Right lobe of liver (tissue), 6 donors: ENCODE results near the gene DCP1A. TPM values are rescaled to one million over a fixed set of nuclear protein-coding genes. Genes with fewer than 3 reads are reported as not detected.
"Not testable (repeated sequence)": the region's sequence is repeated elsewhere in the genome, so short reads cannot be mapped to it uniquely, and the experiment has no call there.

ENCODE experiments used
- ATAC-seq, 4 donors: fragments of 200-7000 bp; cut with Tn5 transposase; one replicate each; pipeline ENCODE4 v1.9.1; 2020; ENCODE audit warnings: mild to moderate bottlenecking in 4 of 4, moderate library complexity in 4 of 4
- DNase-seq, 3 donors: peaks; one replicate each; pipeline ENCODE4 v3.0.0-alpha.2; 2020
- H3K27ac ChIP-seq, 3 donors: fragments of 200-600 bp; one replicate each; pipeline ENCODE4 v1.8.0; 2022
- H3K27me3 ChIP-seq, 2 donors: fragments of 200-600 bp; one replicate each; pipeline ENCODE4 v1.8.0; 2022
- H3K36me3 ChIP-seq, 4 donors: fragments of 200-600 bp; sonication (generic) in 1 of 4; one replicate each; pipeline versions ENCODE4 v1.5.1 to v1.8.0; 2017 to 2022; ENCODE audit warnings: control low read depth in 1 of 4
- H3K4me1 ChIP-seq, 4 donors: fragments of 200-600 bp; sonication (generic) in 1 of 4; one replicate each; pipeline versions ENCODE4 v1.5.1 to v1.8.0; 2017 to 2022; ENCODE audit warnings: control low read depth in 1 of 4
- H3K4me3 ChIP-seq, 3 donors: fragments of 200-600 bp; one replicate each; pipeline ENCODE4 v1.8.0; 2022
- H3K9me3 ChIP-seq, 4 donors: fragments of 200-600 bp; sonication (generic) in 1 of 4; one replicate each; pipeline versions ENCODE4 v1.5.1 to v1.8.0; 2017 to 2022; ENCODE audit warnings: control low read depth in 1 of 4
- POLR2A ChIP-seq: fragments of 450-650 bp; IDR thresholded peaks from one replicate; pipeline ENCODE4 v1.6.1; 2017; ENCODE audit warnings: antibody characterized with exemption, mild to moderate bottlenecking
- WGBS: methylation state at CpG from one replicate; pipeline ENCODE4 v1.1.6; 2018; ENCODE audit warnings: low coverage, low lambda C conversion rate; ENCODE audit not compliant: insufficient coverage; ENCODE audit errors: missing lambda C conversion rate; 5-methylcytosine and 5-hydroxymethylcytosine counted together
- intact Hi-C, 2 donors: fragments of 100-400 bp; cut with DNase I; formaldehyde crosslinking; loops; one replicate each; pipeline versions ENCODE4 v1.11.2 to v1.14.1; 2022
- total RNA-seq, 6 experiments: library from RNA; depleted of rRNA in 2 of 6; stranded (reverse); fragments of >200 nt in 2 of 6; fragmentation: NEBNext Ultra II Directional in 3 of 6; extraction: Animal tissue kit (Norgen Biotek cat#: 25700) in 3 of 6; gene quantifications; one replicate each; pipeline versions ENCODE4 v1.1.0 to v1.2.4, GENCODE V29; 2016 to 2023
- TF ChIP-seq, protein P1 (sequence below), 4 donors: fragments of 200-600 bp in 3 of 4; fragments of 450-650 bp in 1 of 4; IDR thresholded peaks; one replicate each; pipeline versions ENCODE4 v1.5.1 to v1.8.0; 2016 to 2022; ENCODE audit warnings: antibody characterized with exemption in 4 of 4, mild to moderate bottlenecking in 2 of 4
- donor health status: DM: no; HTN: yes; CAD: no.
- donor health status: DM: no; HTN: no; CAD: no.
- donor health status: DM: no; HTN: no; CAD: no.
- donor health status: DM: no; HTN: yes; CAD: no.
- donor health status: DM: no; HTN: yes; CAD: no.

DCP1A gene
- total RNA-seq, 6 experiments from 2014 or later = 5.7 to 12.1 (median 7.1) TPM

DNA sequence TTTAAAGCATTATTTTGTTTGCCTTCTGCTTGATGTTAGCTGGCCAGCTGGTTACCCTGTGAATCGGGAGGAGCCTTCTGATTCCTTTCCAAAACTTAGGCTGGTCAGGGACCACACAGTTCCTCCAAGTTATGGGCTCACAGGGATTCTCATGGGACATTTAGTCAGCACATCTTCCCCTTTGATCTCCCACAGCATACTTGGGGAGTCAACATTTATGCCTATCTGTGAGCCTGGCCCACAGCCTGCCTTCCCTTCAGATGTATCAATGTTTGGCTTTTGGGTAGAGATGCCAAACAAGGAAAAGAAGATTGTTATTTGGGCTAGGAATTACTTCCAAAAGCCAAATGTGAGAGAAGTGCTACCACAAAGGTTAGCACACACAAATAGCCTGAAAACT lies 32.6 kb upstream of the DCP1A start:
- H3K4me3 ChIP-seq = no peak overlapping the region
- 63% methylated on average over 1 of the region's 1 CpG for WGBS
- no peaks in the 10 kb centered on the region for H3K36me3 ChIP-seq
- H3K27ac ChIP-seq = no peak overlapping the region
- H3K4me1 ChIP-seq = no peaks in the 10 kb centered on the region
- TF ChIP-seq, protein P1, sequence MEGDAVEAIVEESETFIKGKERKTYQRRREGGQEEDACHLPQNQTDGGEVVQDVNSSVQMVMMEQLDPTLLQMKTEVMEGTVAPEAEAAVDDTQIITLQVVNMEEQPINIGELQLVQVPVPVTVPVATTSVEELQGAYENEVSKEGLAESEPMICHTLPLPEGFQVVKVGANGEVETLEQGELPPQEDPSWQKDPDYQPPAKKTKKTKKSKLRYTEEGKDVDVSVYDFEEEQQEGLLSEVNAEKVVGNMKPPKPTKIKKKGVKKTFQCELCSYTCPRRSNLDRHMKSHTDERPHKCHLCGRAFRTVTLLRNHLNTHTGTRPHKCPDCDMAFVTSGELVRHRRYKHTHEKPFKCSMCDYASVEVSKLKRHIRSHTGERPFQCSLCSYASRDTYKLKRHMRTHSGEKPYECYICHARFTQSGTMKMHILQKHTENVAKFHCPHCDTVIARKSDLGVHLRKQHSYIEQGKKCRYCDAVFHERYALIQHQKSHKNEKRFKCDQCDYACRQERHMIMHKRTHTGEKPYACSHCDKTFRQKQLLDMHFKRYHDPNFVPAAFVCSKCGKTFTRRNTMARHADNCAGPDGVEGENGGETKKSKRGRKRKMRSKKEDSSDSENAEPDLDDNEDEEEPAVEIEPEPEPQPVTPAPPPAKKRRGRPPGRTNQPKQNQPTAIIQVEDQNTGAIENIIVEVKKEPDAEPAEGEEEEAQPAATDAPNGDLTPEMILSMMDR (IDR thresholded peaks at IDR 0.05) = no peak
- no peak for TF ChIP-seq POLR2A
- H3K9me3 ChIP-seq = no peaks in the 10 kb centered on the region
- intact Hi-C loops = loop anchor here (10.0 kb wide), 2 partner anchors 115 to 335 kb away; partner anchors contain the start of gene CACNA1D (in 1 of the 2)
- H3K27me3 ChIP-seq = no peaks in the 10 kb centered on the region
- ATAC-seq = no peak
- DNase-seq = no peak

DNA sequence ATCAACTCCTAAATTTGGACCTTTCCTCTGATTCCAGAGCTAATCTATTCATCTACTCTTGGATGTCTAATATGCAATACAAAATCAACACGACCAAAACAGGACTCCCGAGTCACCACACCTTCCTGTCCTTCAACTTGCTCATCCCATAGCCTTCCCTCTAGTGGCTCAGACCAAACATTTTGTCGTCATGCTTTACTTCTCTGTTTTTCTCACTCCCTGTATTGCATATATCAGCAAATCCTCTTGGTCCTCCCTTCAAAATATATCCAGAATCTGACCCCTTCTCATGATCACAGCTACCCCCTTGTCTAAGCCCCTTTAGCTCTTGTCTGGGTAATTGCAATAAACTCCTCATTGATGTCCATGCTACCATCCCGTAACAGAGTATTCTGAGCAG lies 30.5 kb upstream of the DCP1A start:
- Histone ChIP-seq H3K9me3 (no peaks in the 10 kb centered on the region), H3K4me1 (no peaks in the 10 kb centered on the region), H3K4me3 (no peak overlapping the region), H3K27ac (no peak overlapping the region), H3K36me3 (no peaks in the 10 kb centered on the region), H3K27me3 (no peaks in the 10 kb centered on the region)
- DNase-seq = no peak
- ATAC-seq = no peak
- TF ChIP-seq, protein P1 (IDR thresholded peaks at IDR 0.05) = no peak
- no peak for TF ChIP-seq POLR2A
- intact Hi-C loops = loop anchor here (10.0 kb wide), 2 partner anchors 117 to 337 kb away; partner anchors contain the start of gene CACNA1D (in 1 of the 2)
- WGBS = 49% methylated on average over 4 of the region's 4 CpGs

DNA sequence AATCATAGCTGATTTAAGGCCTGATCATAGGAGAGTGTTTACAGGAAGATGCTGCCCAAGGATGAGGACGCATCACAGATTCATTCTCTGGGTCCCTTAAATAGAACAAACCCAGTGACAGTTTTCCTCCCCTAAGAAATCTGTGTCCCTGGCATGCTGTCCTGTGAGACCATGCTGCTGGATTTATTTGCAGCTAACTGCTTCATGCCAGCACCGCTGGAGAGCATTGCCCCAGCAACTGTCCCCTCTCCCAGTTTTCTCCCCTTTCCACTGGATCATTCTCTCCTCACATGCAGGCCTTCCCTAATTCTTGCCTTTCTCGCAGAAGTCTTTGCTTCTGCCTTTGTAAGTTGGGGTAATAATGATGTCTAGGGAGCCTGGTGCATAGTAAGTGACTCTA lies 29.3 kb upstream of the DCP1A start:
- DNase-seq = no peak
- Histone ChIP-seq H3K9me3 (no peaks in the 10 kb centered on the region), H3K4me3 (no peak overlapping the region), H3K27ac (no peak overlapping the region), H3K4me1 (no peaks in the 10 kb centered on the region), H3K27me3 (no peaks in the 10 kb centered on the region), H3K36me3 (no peaks in the 10 kb centered on the region)
- WGBS = 75% methylated on average over 3 of the region's 3 CpGs
- intact Hi-C loops = loop anchor here (10.0 kb wide), 2 partner anchors 118 to 338 kb away; partner anchors contain the start of gene CACNA1D (in 1 of the 2)
- TF ChIP-seq POLR2A = no peak
- TF ChIP-seq, protein P1 (IDR thresholded peaks at IDR 0.05) = no peak
- no peak for ATAC-seq

DNA sequence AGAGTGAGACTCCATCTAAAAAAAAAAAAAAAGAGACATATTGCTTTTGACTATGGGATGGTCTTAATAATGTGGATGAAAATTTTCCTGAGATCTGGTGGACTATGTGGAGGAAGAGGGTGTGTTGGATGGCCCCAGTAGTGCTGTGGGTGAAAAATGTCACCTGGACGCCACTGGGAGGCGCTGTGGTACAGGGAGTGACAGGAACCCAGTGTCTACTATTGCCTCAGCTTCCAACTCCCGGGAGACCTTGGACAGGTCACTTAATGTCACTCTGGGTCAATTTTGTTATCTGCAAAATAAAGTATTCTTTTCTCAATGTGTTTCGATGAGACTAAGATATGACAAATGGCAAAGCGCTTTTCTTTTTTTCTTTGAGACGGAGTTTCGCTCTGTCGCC lies 27.7 kb upstream of the DCP1A start:
- TF ChIP-seq POLR2A = no peak
- TF ChIP-seq, protein P1 (IDR thresholded peaks at IDR 0.05) = peak; percentile 76 to 95 (median 88)
- WGBS = 49% methylated on average over 8 of the region's 8 CpGs
- DNase-seq = peak; percentile 81 to 84 (median 84)

DNA sequence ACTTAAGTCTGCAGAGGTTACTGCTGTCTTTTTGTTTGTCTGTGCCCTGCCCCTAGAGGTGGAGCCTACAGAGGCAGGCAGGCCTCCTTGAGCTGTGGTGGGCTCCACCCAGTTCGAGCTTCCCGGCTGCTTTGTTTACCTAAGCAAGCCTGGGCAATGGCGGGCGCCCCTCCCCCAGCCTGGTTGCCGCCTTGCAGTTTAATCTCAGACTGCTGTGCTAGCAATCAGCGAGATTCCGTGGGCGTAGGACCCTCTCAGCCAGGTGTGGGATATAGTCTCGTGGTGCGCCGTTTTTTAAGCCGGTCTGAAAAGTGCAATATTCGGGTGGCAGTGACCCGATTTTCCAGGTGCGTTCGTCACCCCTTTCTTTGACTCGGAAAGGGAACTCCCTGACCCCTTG lies 23.4 kb upstream of the DCP1A start:
- not testable (repeated sequence) for H3K4me1 ChIP-seq, H3K27me3 ChIP-seq, ATAC-seq, DNase-seq, H3K4me3 ChIP-seq, H3K9me3 ChIP-seq, H3K27ac ChIP-seq, H3K36me3 ChIP-seq
- intact Hi-C loops = loop anchor here (10.0 kb wide), 2 partner anchors 124 to 344 kb away; partner anchors contain the start of gene CACNA1D (in 1 of the 2)
- WGBS = 33% methylated on average over 6 of the region's 17 CpGs

More for the DNA sequence above, 27.7 kb upstream of the DCP1A start:
- H3K27me3 ChIP-seq = no peaks in the 10 kb centered on the region
- no peaks in the 10 kb centered on the region for H3K4me1 ChIP-seq
- no peaks in the 10 kb centered on the region for H3K36me3 ChIP-seq
- no peaks in the 10 kb centered on the region for H3K9me3 ChIP-seq
- H3K27ac ChIP-seq = no peak overlapping the region
- intact Hi-C loops = loop anchor here (10.0 kb wide), 2 partner anchors 120 to 340 kb away; partner anchors contain the start of gene CACNA1D (in 1 of the 2)
- ATAC-seq = peak; percentile 100
- no peak overlapping the region for H3K4me3 ChIP-seq
